GM12891 (cell line): ENCODE results near the gene TMEM143.

Experiments used
- POLR2A ChIP-seq: IDR thresholded peaks from 2 replicates; pipeline ENCODE4 v1.6.1; 2011; ENCODE audit warnings: low read depth, low read length, control low read depth
- TAF1 ChIP-seq: IDR thresholded peaks from 2 replicates; pipeline ENCODE4 v1.6.1; 2011; ENCODE audit warnings: low read depth, low read length, control low read depth

- TF ChIP-seq POLR2A, result no peak
- TF ChIP-seq TAF1, result no peak
Measured at GRCh38 chr19:48364598-48365348, 1.0 kb upstream of the TMEM143 start.
